ENCODE data around the gene STAG3. TPM values are rescaled to one million over a fixed set of nuclear protein-coding genes. Genes with fewer than 3 reads are reported as not detected.

STAG3 gene
- total RNA-seq, 1 donor from 2014 or later = 1.1 TPM

- Histone ChIP-seq H3K4me3 (ENCODE audit: low read depth, low read length) (peak overlapping the region; percentile 81), H3K27me3 (ENCODE audit: control insufficient read depth, insufficient read depth, low read length) (no peaks in the 10 kb centered on the region), H3K36me3 (ENCODE audit: control insufficient read depth, insufficient read depth, low read length) (peaks cover 1% of the 10 kb centered on the region)
- TF ChIP-seq CTCF (IDR thresholded peaks at IDR 0.05; ENCODE audit: insufficient read depth, low read length, poor library complexity, severe bottlenecking) = no peak
- no peak for DNase-seq (ENCODE audit: low read depth)
These were observed 18.6 kb upstream of the STAG3 start for GRCh38 chr7:100159099-100159623.

- Histone ChIP-seq H3K4me3 (ENCODE audit: low read depth, low read length) (no peak overlapping the region), H3K27me3 (ENCODE audit: control insufficient read depth, insufficient read depth, low read length) (no peaks in the 10 kb centered on the region), H3K36me3 (ENCODE audit: control insufficient read depth, insufficient read depth, low read length) (peaks cover 1% of the 10 kb centered on the region)
- TF ChIP-seq CTCF (IDR thresholded peaks at IDR 0.05; ENCODE audit: insufficient read depth, low read length, poor library complexity, severe bottlenecking) = no peak
- DNase-seq (ENCODE audit: low read depth) = no peak
These were observed 17.7 kb upstream of the STAG3 start for GRCh38 chr7:100160067-100160466.

- Histone ChIP-seq H3K4me3 (ENCODE audit: low read depth, low read length) (no peak overlapping the region), H3K36me3 (ENCODE audit: control insufficient read depth, insufficient read depth, low read length) (no peaks in the 10 kb centered on the region), H3K27me3 (ENCODE audit: control insufficient read depth, insufficient read depth, low read length) (peaks cover 20% of the 10 kb centered on the region)
- no peak for TF ChIP-seq CTCF (IDR thresholded peaks at IDR 0.05; ENCODE audit: insufficient read depth, low read length, poor library complexity, severe bottlenecking)
- no peak for DNase-seq (ENCODE audit: low read depth)
These were observed 14.6 kb upstream of the STAG3 start for GRCh38 chr7:100163006-100163531.

- Histone ChIP-seq H3K27me3 (ENCODE audit: control insufficient read depth, insufficient read depth, low read length) (peaks cover 22% of the 10 kb centered on the region), H3K4me3 (ENCODE audit: low read depth, low read length) (no peak overlapping the region), H3K36me3 (ENCODE audit: control insufficient read depth, insufficient read depth, low read length) (no peaks in the 10 kb centered on the region)
- DNase-seq (ENCODE audit: low read depth) = no peak
- TF ChIP-seq CTCF (IDR thresholded peaks at IDR 0.05; ENCODE audit: insufficient read depth, low read length, poor library complexity, severe bottlenecking) = no peak
These were observed 13.8 kb upstream of the STAG3 start for GRCh38 chr7:100163871-100164270.

- TF ChIP-seq CTCF (IDR thresholded peaks at IDR 0.05; ENCODE audit: insufficient read depth, low read length, poor library complexity, severe bottlenecking) = no peak
- Histone ChIP-seq H3K36me3 (ENCODE audit: control insufficient read depth, insufficient read depth, low read length) (no peaks in the 10 kb centered on the region), H3K27me3 (ENCODE audit: control insufficient read depth, insufficient read depth, low read length) (peaks cover 26% of the 10 kb centered on the region), H3K4me3 (ENCODE audit: low read depth, low read length) (no peak overlapping the region)
- DNase-seq (ENCODE audit: low read depth) = no peak
These were observed 11.3 kb upstream of the STAG3 start for GRCh38 chr7:100166317-100166940.

All from kidney epithelial cell (primary cell).